Gastrocnemius medialis (tissue), 4 donors: Measurements from ENCODE around the gene TMEM213.

ENCODE experiments used
- CTCF ChIP-seq, 5 experiments: fragments of 450-650 bp in 3 of 5; fragments of 200-600 bp in 2 of 5; sonication (generic) in 2 of 5; IDR thresholded peaks in 4 of 5; conservative IDR thresholded peaks in 1 of 5; 1 replicate in 4 of 5; 2 replicates in 1 of 5; pipeline ENCODE4 v1.5.1; 2016 to 2019; ENCODE audit warnings: antibody characterized with exemption in 5 of 5, mild to moderate bottlenecking in 3 of 5, moderate library complexity in 3 of 5
- POLR2A ChIP-seq, 2 donors: fragments of 450-650 bp; IDR thresholded peaks; one replicate each; pipeline ENCODE4 v1.6.1; 2017; ENCODE audit warnings: antibody characterized with exemption in 2 of 2, mild to moderate bottlenecking in 2 of 2, moderate library complexity in 2 of 2

GRCh38 chr7:138752518-138753149 lies 45.2 kb upstream of the TMEM213 start:
- TF ChIP-seq CTCF (IDR thresholded peaks at IDR 0.05 in 4 of 5, conservative IDR thresholded peaks at IDR 0.05 in 1 of 5) (no peak), POLR2A (IDR thresholded peaks at IDR 0.05) (no peak)
